RWPE2 (cell line): ENCODE data around the gene OGG1.

Experiments
- ATAC-seq: fragments of 200-7000 bp; cut with Tn5 transposase; 3 replicates; pipeline ENCODE4 v1.9.1; 2021; ENCODE audit warnings: low read depth
- DNase-seq: peaks from one replicate; pipeline ENCODE4 v3.0.0-alpha.2; 2020; ENCODE audit warnings: low spot score
- H3K27ac ChIP-seq: fragments of 450-650 bp; 2 replicates; pipeline ENCODE4 v1.5.1; 2017; ENCODE audit warnings: mild to moderate bottlenecking; ENCODE audit not compliant: poor library complexity, severe bottlenecking
- H3K27me3 ChIP-seq: fragments of 250-450 bp; sonication (Bioruptor Pico); 2 replicates; pipeline ENCODE4 v1.5.1; 2021; ENCODE audit warnings: mild to moderate bottlenecking, moderate library complexity; ENCODE audit not compliant: insufficient read depth, poor library complexity, severe bottlenecking
- H3K36me3 ChIP-seq: fragments of 250-450 bp; sonication (Bioruptor Pico); 2 replicates; pipeline ENCODE4 v1.5.1; 2020; ENCODE audit warnings: low read depth, mild to moderate bottlenecking, moderate library complexity
- H3K4me1 ChIP-seq: fragments of 250-450 bp; sonication (Bioruptor Pico); 2 replicates; pipeline ENCODE4 v1.5.1; 2021; ENCODE audit warnings: mild to moderate bottlenecking, moderate library complexity; ENCODE audit not compliant: insufficient read depth, poor library complexity, severe bottlenecking
- H3K4me3 ChIP-seq: fragments of 250-450 bp; sonication (Bioruptor Pico); 2 replicates; pipeline ENCODE4 v1.5.1; 2021; ENCODE audit warnings: mild to moderate bottlenecking, moderate library complexity; ENCODE audit not compliant: severe bottlenecking
- H3K9me3 ChIP-seq: fragments of 250-450 bp; sonication (Bioruptor Pico); 2 replicates; pipeline ENCODE4 v1.5.1; 2021; ENCODE audit warnings: mild to moderate bottlenecking, moderate library complexity; ENCODE audit not compliant: severe bottlenecking
- CTCF ChIP-seq: fragments of 450-650 bp; IDR thresholded peaks from one replicate; pipeline ENCODE4 v1.5.1; 2017; ENCODE audit warnings: mild to moderate bottlenecking, moderate library complexity; ENCODE audit not compliant: poor library complexity, severe bottlenecking

Gene OGG1

GRCh38 chr3:9797196-9797945 is 47.6 kb downstream of the OGG1 start:
- no peak overlapping the region for H3K4me3 ChIP-seq
- no peaks in the 10 kb centered on the region for H3K4me1 ChIP-seq
- H3K9me3 ChIP-seq: no peaks in the 10 kb centered on the region
- no peak for TF ChIP-seq CTCF
- H3K27ac ChIP-seq: no peak overlapping the region
- peaks cover 70% of the 10 kb centered on the region for H3K36me3 ChIP-seq
- ATAC-seq (no peak), DNase-seq (no peak)
- H3K27me3 ChIP-seq: no peaks in the 10 kb centered on the region

- DNase-seq: no peak
- H3K4me1 ChIP-seq: no peaks in the 10 kb centered on the region
- no peaks in the 10 kb centered on the region for H3K27me3 ChIP-seq
- no peak; the same call in 2 of the 3 replicates for ATAC-seq
- H3K9me3 ChIP-seq: no peaks in the 10 kb centered on the region
- peaks cover 85% of the 10 kb centered on the region for H3K36me3 ChIP-seq
- H3K27ac ChIP-seq: no peak overlapping the region
- TF ChIP-seq CTCF: peak; percentile 15
- H3K4me3 ChIP-seq: no peak overlapping the region
Measured at GRCh38 chr3:9800529-9800928, 50.8 kb downstream of the OGG1 start.

- no peaks in the 10 kb centered on the region for H3K27me3 ChIP-seq
- no peak overlapping the region for H3K27ac ChIP-seq
- DNase-seq (no peak), ATAC-seq (no peak)
- H3K9me3 ChIP-seq: no peaks in the 10 kb centered on the region
- H3K36me3 ChIP-seq: peaks cover 84% of the 10 kb centered on the region
- TF ChIP-seq CTCF: no peak
- no peaks in the 10 kb centered on the region for H3K4me1 ChIP-seq
- H3K4me3 ChIP-seq: no peak overlapping the region
Measured at GRCh38 chr3:9803494-9803893, 53.7 kb downstream of the OGG1 start.

- Histone ChIP-seq H3K9me3 (no peaks in the 10 kb centered on the region), H3K27ac (no peak overlapping the region), H3K36me3 (peaks cover 69% of the 10 kb centered on the region), H3K4me3 (no peak overlapping the region), H3K27me3 (no peaks in the 10 kb centered on the region), H3K4me1 (no peaks in the 10 kb centered on the region)
- DNase-seq (no peak), ATAC-seq (no peak)
- no peak for TF ChIP-seq CTCF
Measured at GRCh38 chr3:9804996-9805395, 55.2 kb downstream of the OGG1 start.

- no peak for DNase-seq
- H3K4me1 ChIP-seq: no peaks in the 10 kb centered on the region
- ATAC-seq: no peak
- H3K27me3 ChIP-seq: no peaks in the 10 kb centered on the region
- H3K27ac ChIP-seq: no peak overlapping the region
- peaks cover 57% of the 10 kb centered on the region for H3K36me3 ChIP-seq
- TF ChIP-seq CTCF: no peak
- H3K9me3 ChIP-seq: no peaks in the 10 kb centered on the region
- no peak overlapping the region for H3K4me3 ChIP-seq
Measured at GRCh38 chr3:9806137-9806536, 56.4 kb downstream of the OGG1 start.
